ENCODE results near the gene ROCK1.

Gene ROCK1

DNA sequence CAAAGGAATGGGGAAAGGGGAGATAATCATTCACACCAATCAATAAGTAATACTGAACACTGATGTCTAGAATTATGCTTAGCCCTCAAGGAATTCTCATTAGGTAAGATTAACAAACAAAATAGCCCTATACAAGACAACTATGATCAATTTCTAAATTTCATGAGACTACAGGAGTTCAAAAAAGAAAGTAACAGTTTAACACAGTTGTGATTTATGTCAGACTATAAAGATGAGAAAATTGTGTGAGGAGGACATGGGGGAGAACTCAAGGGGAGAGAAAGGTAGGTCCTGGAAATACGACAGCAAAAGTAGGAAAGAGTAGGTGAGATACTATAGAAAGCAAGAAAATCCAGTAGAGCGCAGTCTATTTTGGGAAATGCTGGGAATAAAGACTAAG, 14.9 kb downstream of the ROCK1 start:
- Histone ChIP-seq H4K20me1 (peaks cover 49 to 100% (median 90%) of the 10 kb centered on the region in 11 experiments), H3K4me1 (peaks cover 21 to 48% (median 32%) of the 10 kb centered on the region in 10 experiments), H3K4me3 (no peak overlapping the region), H3K9me3 (replicated peaks in 1 of 11) (peaks cover 19 to 66% (median 63%) of the 10 kb centered on the region in 11 experiments), H3K27ac (no peak overlapping the region), H3K4me2 (no peak overlapping the region), H3K9ac (no peak overlapping the region), H3K27me3 (no peaks in the 10 kb centered on the region), H3K36me3 (peaks cover 19 to 63% (median 56%) of the 10 kb centered on the region in 11 experiments)
- TF ChIP-seq Cebpa-rat (IDR thresholded peaks at IDR 0.05) = no peak

DNA sequence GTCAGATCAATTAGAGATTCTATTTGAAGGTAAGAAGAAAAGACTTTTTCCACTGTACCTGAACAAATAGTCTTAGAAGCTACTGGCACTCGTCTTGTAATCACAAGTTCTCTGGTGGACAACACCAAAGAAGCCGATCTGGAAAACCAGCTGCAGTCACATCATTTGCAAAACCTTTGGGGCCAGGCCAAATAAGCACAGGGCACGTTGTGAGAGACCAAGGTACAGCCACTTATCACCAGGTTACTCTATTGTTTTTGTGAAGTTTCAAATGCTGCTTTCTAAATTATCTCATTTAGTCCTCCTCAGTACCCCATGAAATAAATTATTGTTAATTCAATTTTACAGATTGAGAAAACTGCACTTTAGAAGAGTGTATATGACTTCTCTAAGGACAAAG, 18.5 kb downstream of the ROCK1 start:
- Histone ChIP-seq H3K27ac (no peak overlapping the region), H3K4me3 (no peak overlapping the region), H3K36me3 (peaks cover 19 to 96% (median 86%) of the 10 kb centered on the region in 11 experiments), H3K27me3 (no peaks in the 10 kb centered on the region), H3K9ac (no peak overlapping the region), H3K4me1 (peaks cover 0 to 18% (median 0%) of the 10 kb centered on the region in 10 experiments; a peak in 3 of 20 replicates), H3K4me2 (no peak overlapping the region), H4K20me1 (peaks cover 27 to 100% (median 80%) of the 10 kb centered on the region in 11 experiments; a peak in 17 of 22 replicates), H3K9me3 (replicated peaks in 1 of 11) (peaks cover 24 to 100% (median 98%) of the 10 kb centered on the region in 11 experiments)
- no peak for TF ChIP-seq Cebpa-rat (IDR thresholded peaks at IDR 0.05)

- Histone ChIP-seq H3K4me3 (no peak overlapping the region), H3K4me2 (no peak overlapping the region), H4K20me1 (peaks cover 28 to 100% (median 71%) of the 10 kb centered on the region in 11 experiments; a peak in 16 of 22 replicates), H3K27ac (no peak overlapping the region), H3K36me3 (peaks cover 19 to 96% (median 74%) of the 10 kb centered on the region in 11 experiments), H3K9me3 (replicated peaks in 1 of 11) (peaks cover 34 to 100% (median 98%) of the 10 kb centered on the region in 11 experiments), H3K27me3 (no peaks in the 10 kb centered on the region), H3K4me1 (0 out of 20 replicates have a peak, but pooled peaks cover 0 to 5% (median 0%) of the 10 kb centered on the region in 10 experiments), H3K9ac (no peak overlapping the region)
- TF ChIP-seq Cebpa-rat (IDR thresholded peaks at IDR 0.05) = no peak
Observed at GRCh38 chr18:21090680-21091079, 20.9 kb downstream of the ROCK1 start.

DNA sequence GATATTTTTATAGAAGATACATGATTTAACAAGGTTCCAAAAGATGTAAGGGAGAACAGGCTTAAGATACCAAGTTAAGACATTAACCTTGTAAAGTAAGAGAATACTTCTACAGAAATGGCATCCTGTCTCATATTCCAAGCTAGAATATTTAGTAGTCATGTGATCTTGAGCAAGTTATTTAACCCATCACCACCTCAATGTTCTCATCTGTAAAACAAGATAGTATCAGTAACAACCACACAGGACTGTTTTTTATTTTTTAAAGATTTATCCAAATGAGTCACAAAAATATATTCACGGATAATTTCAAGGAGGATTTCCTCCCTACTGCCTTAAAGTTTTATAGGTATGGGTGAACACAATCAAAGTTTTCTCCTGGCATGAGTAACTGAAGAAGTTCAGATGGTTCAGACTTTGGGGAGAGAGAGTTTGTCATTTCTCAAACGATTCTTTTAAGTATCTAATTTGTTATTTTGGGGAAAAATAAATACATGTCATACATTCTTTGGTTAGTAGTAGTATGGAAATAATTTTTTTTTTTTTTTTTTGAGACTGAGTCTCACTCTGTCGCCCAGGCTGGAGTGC, 25.9 kb downstream of the ROCK1 start:
- H4K20me1 ChIP-seq = peaks cover 13 to 100% (median 52%) of the 10 kb centered on the region in 11 experiments; a peak in 16 of 22 replicates

GRCh38 chr18:21084511-21085078, 27.0 kb downstream of the ROCK1 start:
- H3K27me3 ChIP-seq = no peaks in the 10 kb centered on the region
- peaks cover 0 to 27% (median 3%) of the 10 kb centered on the region in 10 experiments; a peak in 14 of 20 replicates for H3K4me1 ChIP-seq
- H3K4me2 ChIP-seq = no peak overlapping the region
- H3K9ac ChIP-seq = no peak overlapping the region
- H4K20me1 ChIP-seq = peaks cover 14 to 100% (median 48%) of the 10 kb centered on the region in 11 experiments; a peak in 16 of 22 replicates
- H3K4me3 ChIP-seq = no peak overlapping the region
- peaks cover 57 to 100% (median 98%) of the 10 kb centered on the region in 11 experiments; a peak in 21 of 22 replicates for H3K9me3 ChIP-seq (replicated peaks in 1 of 11)
- no peak overlapping the region for H3K27ac ChIP-seq
- no peak for TF ChIP-seq Cebpa-rat (IDR thresholded peaks at IDR 0.05)
- peaks cover 0 to 88% (median 62%) of the 10 kb centered on the region in 11 experiments; a peak in 20 of 22 replicates for H3K36me3 ChIP-seq

More for the DNA sequence above, 25.9 kb downstream of the ROCK1 start:
- H3K4me1 ChIP-seq = peaks cover 0 to 21% (median 0%) of the 10 kb centered on the region in 10 experiments; a peak in 1 of 20 replicates
- H3K9me3 ChIP-seq (replicated peaks in 1 of 11) = peaks cover 50 to 100% (median 98%) of the 10 kb centered on the region in 11 experiments; a peak in 21 of 22 replicates
- no peak for TF ChIP-seq Cebpa-rat (IDR thresholded peaks at IDR 0.05)
- no peak overlapping the region for H3K9ac ChIP-seq
- H3K36me3 ChIP-seq = peaks cover 0 to 88% (median 64%) of the 10 kb centered on the region in 11 experiments; a peak in 20 of 22 replicates
- no peak overlapping the region for H3K4me3 ChIP-seq
- H3K27me3 ChIP-seq = no peaks in the 10 kb centered on the region
- no peak overlapping the region for H3K4me2 ChIP-seq
- H3K27ac ChIP-seq = no peak overlapping the region

DNA sequence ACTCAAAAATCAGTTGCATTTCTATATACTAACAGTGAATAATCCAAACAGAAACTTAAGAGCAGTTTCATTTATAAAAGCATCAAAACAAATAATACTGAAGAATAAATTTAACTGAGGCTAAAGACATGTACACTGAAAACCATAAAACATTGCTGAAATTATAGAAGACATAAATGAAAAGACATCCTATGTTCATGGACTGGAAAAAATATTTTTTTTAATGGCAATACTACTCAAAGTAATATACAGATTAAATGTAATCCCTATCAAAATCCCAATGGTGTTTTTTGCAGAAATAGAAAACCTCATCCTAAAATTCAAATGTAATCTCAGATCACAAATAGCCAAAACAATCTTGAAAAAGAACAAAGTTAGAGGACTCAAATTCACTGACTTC, 28.6 kb downstream of the ROCK1 start:
- Histone ChIP-seq H3K9me3 (replicated peaks in 1 of 11) (peaks cover 50 to 99% (median 95%) of the 10 kb centered on the region in 11 experiments; a peak in 21 of 22 replicates), H3K4me1 (peaks cover 0 to 42% (median 16%) of the 10 kb centered on the region in 10 experiments; a peak in 15 of 20 replicates), H3K4me3 (no peak overlapping the region), H3K4me2 (no peak overlapping the region), H4K20me1 (peaks cover 18 to 100% (median 49%) of the 10 kb centered on the region in 11 experiments; a peak in 19 of 22 replicates), H3K27ac (no peak overlapping the region), H3K27me3 (no peaks in the 10 kb centered on the region), H3K9ac (no peak overlapping the region), H3K36me3 (peaks cover 0 to 87% (median 58%) of the 10 kb centered on the region in 11 experiments; a peak in 20 of 22 replicates)
- TF ChIP-seq Cebpa-rat (IDR thresholded peaks at IDR 0.05) = no peak

DNA sequence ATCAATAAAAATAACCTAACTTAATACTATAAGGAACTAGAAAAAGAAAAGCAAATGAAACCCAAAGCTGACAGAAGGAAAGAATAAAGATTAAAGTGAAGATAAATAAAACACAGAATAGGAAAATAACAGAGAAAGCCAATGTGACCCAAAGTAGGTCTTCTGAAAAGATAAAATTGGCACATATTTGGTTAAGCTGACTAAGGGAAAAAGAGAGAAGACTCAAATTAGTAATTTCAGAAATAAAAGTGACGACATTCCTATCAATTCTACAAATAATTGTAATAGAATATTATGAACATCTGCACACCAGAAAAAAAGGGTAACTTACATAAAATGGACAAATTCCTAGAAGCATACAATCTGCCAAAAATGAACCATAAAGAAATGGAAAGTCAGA, 30.2 kb downstream of the ROCK1 start:
- no peak overlapping the region for H3K4me2 ChIP-seq
- no peak overlapping the region; a peak in 1 of 20 replicates for H3K4me3 ChIP-seq
- peaks cover 30 to 100% (median 56%) of the 10 kb centered on the region in 11 experiments; a peak in 21 of 22 replicates for H4K20me1 ChIP-seq
- peaks cover 0 to 57% (median 16%) of the 10 kb centered on the region in 10 experiments; a peak in 16 of 20 replicates for H3K4me1 ChIP-seq
- no peak for TF ChIP-seq Cebpa-rat (IDR thresholded peaks at IDR 0.05)
- H3K27me3 ChIP-seq = no peaks in the 10 kb centered on the region
- no peak overlapping the region for H3K27ac ChIP-seq
- no peak overlapping the region for H3K9ac ChIP-seq
- peaks cover 0 to 72% (median 56%) of the 10 kb centered on the region in 11 experiments; a peak in 20 of 22 replicates for H3K36me3 ChIP-seq
- peaks cover 39 to 93% (median 81%) of the 10 kb centered on the region in 11 experiments; a peak in 21 of 22 replicates for H3K9me3 ChIP-seq (replicated peaks in 1 of 11)

- peaks cover 37 to 100% (median 62%) of the 10 kb centered on the region in 11 experiments for H4K20me1 ChIP-seq
- TF ChIP-seq Cebpa-rat (IDR thresholded peaks at IDR 0.05) = no peak
- peaks cover 33 to 85% (median 72%) of the 10 kb centered on the region in 11 experiments; a peak in 21 of 22 replicates for H3K9me3 ChIP-seq (replicated peaks in 1 of 11)
- peak overlapping the region in 1 of 10 experiments; percentile 34; a peak in 3 of 20 replicates for H3K4me3 ChIP-seq
- H3K27ac ChIP-seq = 0 out of 22 replicates have a peak overlapping the region, but pooled peaks of 1 of the 11 experiments have one; percentile 1
- no peaks in the 10 kb centered on the region for H3K27me3 ChIP-seq
- peak overlapping the region in 2 of 11 experiments; percentile 66 to 68; a peak in 4 of 22 replicates for H3K4me2 ChIP-seq
- H3K9ac ChIP-seq = no peak overlapping the region
- H3K4me1 ChIP-seq = peaks cover 3 to 66% (median 18%) of the 10 kb centered on the region in 10 experiments; a peak in 19 of 20 replicates
- H3K36me3 ChIP-seq = peaks cover 0 to 63% (median 53%) of the 10 kb centered on the region in 11 experiments; a peak in 20 of 22 replicates
Observed at GRCh38 chr18:21080576-21080975, 31.0 kb downstream of the ROCK1 start.

All from BLaER1 treated with 17β-estradiol and CSF1 and Interleukin-3, amounts not matched to agents 10 nM and 100 nM (cell line).